Activated CD8-positive, alpha-beta T cell treated with anti-CD3 and anti-CD28 coated beads for 36 hours (primary cell): ENCODE measurements around the gene KIF17. TPM values are rescaled to one million over a fixed set of nuclear protein-coding genes. Genes with fewer than 3 reads are reported as not detected.
A peak's percentile ranks its signal among the peaks of the same experiment; 100 is the strongest.

Experiments
- ATAC-seq: fragments of 200-7000 bp; cut with Tn5 transposase; one replicate; pipeline ENCODE4 v1.10.0; 2021; ENCODE audit warnings: mild to moderate bottlenecking, moderate library complexity
- CTCF ChIA-PET: fragments of 350-600 bp; sonication (Branson Sonifier 250); formaldehyde crosslinking; loops from one replicate; lab custom pipeline; 2021; ENCODE audit warnings: antibody characterized with exemption; lab: Charles Lee
- POLR2A ChIA-PET: fragments of 350-600 bp; sonication (Branson Sonifier 250); formaldehyde crosslinking; loops from one replicate; lab custom pipeline; 2021; ENCODE audit warnings: antibody characterized with exemption; lab: Charles Lee
- DNase-seq: peaks from one replicate; pipeline ENCODE4 v3.0.0-alpha.2; 2020
- H3K27ac Mint-ChIP-seq: one replicate; pipeline ENCODE4 v1.8.0; 2021; ENCODE audit warnings: mild to moderate bottlenecking, mixed read lengths
- H3K27me3 Mint-ChIP-seq: one replicate; pipeline ENCODE4 v1.8.0; 2021; ENCODE audit warnings: mixed read lengths
- H3K36me3 Mint-ChIP-seq: one replicate; pipeline ENCODE4 v1.8.0; 2021; ENCODE audit warnings: low read depth, mixed read lengths
- H3K4me1 Mint-ChIP-seq: one replicate; pipeline ENCODE4 v1.8.0; 2021; ENCODE audit warnings: low read depth, mixed read lengths
- H3K4me3 Mint-ChIP-seq: one replicate; pipeline ENCODE4 v1.8.0; 2021; ENCODE audit warnings: mild to moderate bottlenecking, moderate library complexity, mixed read lengths
- H3K9me3 Mint-ChIP-seq: one replicate; pipeline ENCODE4 v1.8.0; 2021; ENCODE audit warnings: mixed read lengths
- CTCF ChIP-seq: fragments of 200-600 bp; IDR thresholded peaks from one replicate; pipeline ENCODE4 v1.8.0; 2022; ENCODE audit warnings: antibody characterized with exemption, mild to moderate bottlenecking
- intact Hi-C: fragments of 100-400 bp; cut with micrococcal nuclease; formaldehyde crosslinking; loops from one replicate; pipeline ENCODE4 v1.10.0; 2022
- total RNA-seq, 2 experiments: library from RNA; stranded (reverse); gene quantifications; one replicate each; pipeline ENCODE4 v1.2.3, GENCODE V29; 2021

Gene KIF17
- total RNA-seq, 2 experiments from 2014 or later, result not detected

- no peak for TF ChIP-seq CTCF
- ATAC-seq, result no peak
- POLR2A ChIA-PET, result interaction anchor here (0.6 to 1.1 kb wide), 2 partner anchors 50 to 470 kb away, joined by 3 read pairs; no protein-coding TSS in a partner anchor
- H3K36me3 Mint-ChIP-seq, result peaks cover 18% of the 10 kb centered on the region
- intact Hi-C loops, result no loop called here
- CTCF ChIA-PET, result no interaction called here
- H3K4me1 Mint-ChIP-seq, result peaks cover 11% of the 10 kb centered on the region
- H3K27me3 Mint-ChIP-seq, result peaks cover 9% of the 10 kb centered on the region
- H3K4me3 Mint-ChIP-seq, result no peak overlapping the region
- no peak for DNase-seq
- no peaks in the 10 kb centered on the region for H3K9me3 Mint-ChIP-seq
- no peak overlapping the region for H3K27ac Mint-ChIP-seq
Measured at GRCh38 chr1:20735581-20736111, 17.8 kb upstream of the KIF17 start.

GRCh38 chr1:20733360-20733975 is 15.7 kb upstream of the KIF17 start:
- POLR2A ChIA-PET, result interaction anchor here (1.1 to 2.4 kb wide), 3 partner anchors 11 to 52 kb away, joined by 3 to 10 read pairs (median 3); no protein-coding TSS in a partner anchor
- Mint-ChIP-seq H3K36me3 (peaks cover 11% of the 10 kb centered on the region), H3K4me1 (peaks cover 15% of the 10 kb centered on the region), H3K9me3 (no peaks in the 10 kb centered on the region), H3K27me3 (peaks cover 21% of the 10 kb centered on the region), H3K4me3 (peak overlapping the region; percentile 79), H3K27ac (peak overlapping the region; percentile 15)
- CTCF ChIA-PET, result interaction anchor here (0.9 to 2.7 kb wide), 4 partner anchors 20 to 73 kb away, joined by 3 to 18 read pairs (median 4); partner anchors contain the start of gene DDOST
- intact Hi-C loops, result no loop called here
- DNase-seq, result no peak
- no peak for TF ChIP-seq CTCF
- ATAC-seq, result no peak

GRCh38 chr1:20732588-20733359 is 15.0 kb upstream of the KIF17 start, which contains the start of gene SH2D5:
Gene SH2D5 (minus strand): TSS chr1:20732703. CDS start chr1:20728044, 4,659 bp downstream.
- H3K4me1 Mint-ChIP-seq, result peaks cover 15% of the 10 kb centered on the region
- peaks cover 8% of the 10 kb centered on the region for H3K36me3 Mint-ChIP-seq
- H3K4me3 Mint-ChIP-seq, result peak within 1 kb of the TSS; percentile 79
- ChIA-PET POLR2A (interaction anchor here (0.7 to 2.4 kb wide), 3 partner anchors 23 to 53 kb away, joined by 3 to 10 read pairs (median 3); no protein-coding TSS in a partner anchor), CTCF (interaction anchor here (1.5 to 2.7 kb wide), 2 partner anchors 37 to 462 kb away, joined by 4 to 18 read pairs; no protein-coding TSS in a partner anchor)
- peaks cover 26% of the 10 kb centered on the region for H3K27me3 Mint-ChIP-seq
- peak; percentile 42 for TF ChIP-seq CTCF
- no peaks in the 10 kb centered on the region for H3K9me3 Mint-ChIP-seq
- ATAC-seq, result peak; percentile 81
- DNase-seq, result peak; percentile 90
- H3K27ac Mint-ChIP-seq, result peak within 1 kb of the TSS; percentile 66
- intact Hi-C loops, result no loop called here

- no peaks in the 10 kb centered on the region for H3K9me3 Mint-ChIP-seq
- peak overlapping the region; percentile 66 for H3K27ac Mint-ChIP-seq
- ATAC-seq (peak; percentile 68), DNase-seq (peak; percentile 72)
- peaks cover 15% of the 10 kb centered on the region for H3K4me1 Mint-ChIP-seq
- H3K36me3 Mint-ChIP-seq, result peaks cover 4% of the 10 kb centered on the region
- no peak for TF ChIP-seq CTCF
- POLR2A ChIA-PET, result interaction anchor here (0.7 to 2.4 kb wide), 2 partner anchors 39 to 54 kb away, joined by 3 to 10 read pairs; no protein-coding TSS in a partner anchor
- peaks cover 26% of the 10 kb centered on the region for H3K27me3 Mint-ChIP-seq
- H3K4me3 Mint-ChIP-seq, result peak overlapping the region; percentile 79
- intact Hi-C loops, result no loop called here
- CTCF ChIA-PET, result interaction anchor here (1.5 to 2.7 kb wide), 2 partner anchors 36 to 463 kb away, joined by 4 to 18 read pairs; no protein-coding TSS in a partner anchor
Measured at GRCh38 chr1:20732071-20732587, 14.3 kb upstream of the KIF17 start.
